Small intestine (tissue), 7 donors: ENCODE data around the gene SORCS2. TPM values are rescaled to one million over a fixed set of nuclear protein-coding genes. Genes with fewer than 3 reads are reported as not detected.

Experiments used
- DNase-seq, 2 donors: peaks; one replicate each; pipeline versions ENCODE4 v3.0.0 to v3.0.0-alpha.2; 2013
- FAIRE-seq: peaks from 2 replicates; lab custom pipeline; 2012; peaks lifted over from hg19 to GRCh38; lab: Jason Lieb, UNC
- H3K27ac ChIP-seq, 3 donors: one replicate each; pipeline ENCODE4 v1.5.1; 2013; ENCODE audit warnings: low read length in 2 of 3, mild to moderate bottlenecking in 2 of 3, control low read depth in 1 of 3, inconsistent platforms in 1 of 3, low read depth in 1 of 3, moderate library complexity in 1 of 3
- H3K27me3 ChIP-seq, 3 donors: one replicate each; pipeline ENCODE4 v1.6.1; 2013; ENCODE audit warnings: low read length in 3 of 3, inconsistent platforms in 1 of 3; ENCODE audit not compliant: control insufficient read depth in 3 of 3, insufficient read depth in 3 of 3
- H3K36me3 ChIP-seq, 3 donors: one replicate each; pipeline ENCODE4 v1.6.1; 2013; ENCODE audit warnings: low read length in 3 of 3, inconsistent platforms in 1 of 3, low read depth in 1 of 3, mild to moderate bottlenecking in 1 of 3, moderate library complexity in 1 of 3; ENCODE audit not compliant: control insufficient read depth in 3 of 3, insufficient read depth in 2 of 3
- H3K4me1 ChIP-seq, 3 donors: one replicate each; pipeline ENCODE4 v1.6.1; 2013; ENCODE audit warnings: low read length in 2 of 3, inconsistent platforms in 1 of 3, low read depth in 1 of 3, mild to moderate bottlenecking in 1 of 3, moderate library complexity in 1 of 3; ENCODE audit not compliant: control insufficient read depth in 3 of 3, insufficient read depth in 2 of 3
- H3K4me3 ChIP-seq, 3 donors: one replicate each; pipeline ENCODE4 v1.5.1; 2013; ENCODE audit warnings: low read length in 3 of 3, control low read depth in 1 of 3, inconsistent platforms in 1 of 3, low read depth in 1 of 3, mild to moderate bottlenecking in 1 of 3, moderate library complexity in 1 of 3
- H3K9me3 ChIP-seq, 2 donors: one replicate each; pipeline ENCODE4 v1.6.1; 2013; ENCODE audit warnings: low read depth in 1 of 2, low read length in 1 of 2; ENCODE audit not compliant: control insufficient read depth in 2 of 2, insufficient read depth in 1 of 2
- WGBS, 3 donors: extraction: QIAGEN DNeasy Blood & Tissue Kit; methylation state at CpG; one replicate each; pipeline ENCODE4 v1.1.7; 2013; 5-methylcytosine and 5-hydroxymethylcytosine counted together
- polyA plus RNA-seq, 4 donors: library from polyadenylated mRNA; stranded (reverse) in 3 of 4; unstranded in 1 of 4; fragments of 200-250 nt in 3 of 4; fragments of 120-200 nt in 1 of 4; gene quantifications; one replicate each; pipeline versions ENCODE4 v1.2.1 to v1.2.3, GENCODE V29; 2013
- donor health status: healthy with polysubstance abuse.
- donor health status: control.
- donor health status: control.
- donor health status: Bipolar disorder and iron deficiency.
- donor health status: healthy.

SORCS2 gene
- polyA plus RNA-seq, 4 donors: 0.63 to 3.3 (median 2.2) TPM; not detected in 1

- peaks cover 0 to 3% of the 10 kb centered on the region in 2 donors for H3K9me3 ChIP-seq
- 55 to 71% (median 56%) methylated on average over 16 of the region's 16 CpGs for WGBS, 3 donors
- FAIRE-seq: no peak
Observed at GRCh38 chr4:7498446-7499200, 306.3 kb downstream of the SORCS2 start.

DNA sequence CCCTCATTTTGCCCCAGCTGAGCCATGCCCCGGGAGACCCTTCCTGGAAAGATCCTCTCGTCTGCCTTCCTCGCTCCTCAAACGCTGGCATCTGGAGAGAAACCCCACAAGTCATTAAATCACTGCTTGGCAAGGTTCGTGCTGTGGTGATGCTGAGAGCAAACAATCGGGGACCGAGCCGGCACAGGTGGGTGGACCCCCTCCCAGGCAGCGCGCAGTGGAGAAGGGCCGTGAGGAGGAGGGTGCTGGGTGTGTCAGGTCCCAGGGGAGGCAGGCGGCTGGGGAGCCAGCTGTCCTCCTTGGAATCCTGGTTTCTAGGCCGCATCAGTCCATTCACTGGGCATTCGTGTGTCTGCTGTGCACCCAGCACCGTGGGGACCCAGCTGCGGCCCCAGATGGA lies 307.3 kb downstream of the SORCS2 start:
- Histone ChIP-seq H3K27me3 (no peaks in the 10 kb centered on the region), H3K4me1 (no peaks in the 10 kb centered on the region), H3K4me3 (no peak overlapping the region), H3K27ac (no peak overlapping the region), H3K9me3 (no peaks in the 10 kb centered on the region), H3K36me3 (no peaks in the 10 kb centered on the region)
- DNase-seq (no peak), FAIRE-seq (no peak)
- 68 to 72% (median 72%) methylated on average over 14 to 16 of the region's 16 CpGs for WGBS, 3 donors

More at GRCh38 chr4:7498446-7499200, 306.3 kb downstream of the SORCS2 start:
- DNase-seq: no peak
- Histone ChIP-seq H3K27ac (no peak overlapping the region), H3K27me3 (no peaks in the 10 kb centered on the region), H3K4me1 (no peaks in the 10 kb centered on the region), H3K4me3 (no peak overlapping the region), H3K36me3 (no peaks in the 10 kb centered on the region)

DNA sequence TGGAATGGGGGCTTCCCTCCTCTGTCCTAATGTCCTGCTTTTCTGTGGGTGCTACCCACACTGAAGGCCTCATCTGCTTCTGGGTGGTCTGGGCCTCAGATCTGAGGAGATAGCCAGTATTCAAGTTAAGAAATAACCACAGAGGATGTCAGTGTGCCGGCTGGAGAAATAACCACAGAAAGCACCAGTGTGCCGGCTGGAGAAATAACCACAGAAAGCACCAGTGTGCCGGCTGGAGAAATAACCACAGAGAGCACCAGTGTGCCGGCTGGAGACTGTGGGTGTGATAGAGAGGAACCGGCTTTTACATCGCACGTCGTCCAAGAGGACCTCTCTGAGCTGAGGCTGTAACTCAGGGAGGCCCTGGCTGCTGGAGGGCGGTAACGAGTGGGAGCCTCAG lies 308.1 kb downstream of the SORCS2 start:
- Histone ChIP-seq H3K27me3 (no peaks in the 10 kb centered on the region), H3K27ac (no peak overlapping the region), H3K4me1 (no peaks in the 10 kb centered on the region), H3K9me3 (no peaks in the 10 kb centered on the region), H3K36me3 (no peaks in the 10 kb centered on the region), H3K4me3 (no peak overlapping the region)
- DNase-seq (no peak), FAIRE-seq (no peak)
- 62 to 75% (median 72%) methylated on average over 10 of the region's 10 CpGs for WGBS, 3 donors

DNA sequence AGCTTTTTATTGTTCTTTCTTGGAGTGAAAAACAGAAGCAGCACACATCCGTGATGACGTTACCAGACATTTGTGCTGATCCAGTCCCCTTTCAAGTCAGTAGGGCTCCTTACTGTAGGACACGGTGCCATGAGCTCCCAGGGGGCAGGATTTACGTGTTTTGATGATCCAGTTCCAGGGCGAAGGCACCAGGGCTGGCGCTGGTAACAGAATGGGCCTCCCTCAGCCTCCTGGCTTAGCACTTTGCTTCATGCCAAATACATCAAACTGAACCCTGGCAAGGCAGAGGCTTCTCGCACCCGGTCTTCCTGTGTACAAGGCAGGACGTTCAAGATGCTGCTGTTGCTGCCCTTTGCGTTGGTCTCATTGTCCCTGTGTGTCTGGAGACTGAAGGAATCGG lies 309.0 kb downstream of the SORCS2 start:
- no peak for FAIRE-seq
- H3K36me3 ChIP-seq: no peaks in the 10 kb centered on the region
- H3K27me3 ChIP-seq: no peaks in the 10 kb centered on the region
- H3K4me3 ChIP-seq: no peak overlapping the region
- H3K9me3 ChIP-seq: no peaks in the 10 kb centered on the region
- no peaks in the 10 kb centered on the region for H3K4me1 ChIP-seq
- WGBS, 3 donors: 75 to 78% (median 77%) methylated on average over 11 of the region's 11 CpGs
- no peak overlapping the region for H3K27ac ChIP-seq
- DNase-seq: no peak

DNA sequence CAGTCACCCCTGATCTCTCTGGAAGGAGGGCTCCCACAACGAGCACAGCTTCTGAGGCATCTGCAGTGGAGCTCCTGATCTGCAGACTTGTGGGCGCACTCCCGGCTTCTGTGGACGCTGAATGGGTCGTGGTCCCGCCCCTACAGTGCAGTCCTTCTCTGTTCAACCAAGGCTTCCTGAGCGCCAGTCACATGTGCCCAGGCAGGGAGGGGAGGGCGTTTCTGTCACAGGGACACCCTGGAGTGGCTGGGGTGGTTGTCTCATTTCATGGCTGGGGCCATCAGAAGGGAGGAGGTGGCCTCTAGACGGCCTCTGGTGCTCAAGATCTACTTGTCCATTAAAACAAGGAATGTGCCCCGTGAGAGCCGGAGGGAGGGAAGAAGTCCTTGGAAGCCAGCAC lies 309.5 kb downstream of the SORCS2 start:
- Histone ChIP-seq H3K36me3 (no peaks in the 10 kb centered on the region), H3K9me3 (no peaks in the 10 kb centered on the region), H3K4me1 (no peaks in the 10 kb centered on the region), H3K27ac (no peak overlapping the region), H3K4me3 (no peak overlapping the region), H3K27me3 (no peaks in the 10 kb centered on the region)
- DNase-seq: no peak
- FAIRE-seq: no peak
- 64 to 72% (median 66%) methylated on average over 11 of the region's 11 CpGs for WGBS, 3 donors

GRCh38 chr4:7503559-7504249 lies 311.4 kb downstream of the SORCS2 start:
- 64 to 76% (median 67%) methylated on average over 15 of the region's 15 CpGs for WGBS, 3 donors
- FAIRE-seq (no peak), DNase-seq (no peak)
- no peak overlapping the region for H3K27ac ChIP-seq
- no peaks in the 10 kb centered on the region for H3K4me1 ChIP-seq
- no peaks in the 10 kb centered on the region for H3K36me3 ChIP-seq
- no peaks in the 10 kb centered on the region for H3K9me3 ChIP-seq
- H3K27me3 ChIP-seq: no peaks in the 10 kb centered on the region
- no peak overlapping the region for H3K4me3 ChIP-seq

GRCh38 chr4:7505116-7505900 lies 313.0 kb downstream of the SORCS2 start:
- no peaks in the 10 kb centered on the region for H3K36me3 ChIP-seq
- DNase-seq (no peak), FAIRE-seq (no peak)
- peaks cover 0 to 2% (median 0%) of the 10 kb centered on the region in 3 donors for H3K27me3 ChIP-seq
- no peaks in the 10 kb centered on the region for H3K9me3 ChIP-seq
- H3K4me3 ChIP-seq: no peak overlapping the region
- no peaks in the 10 kb centered on the region for H3K4me1 ChIP-seq
- H3K27ac ChIP-seq: no peak overlapping the region
- WGBS, 3 donors: 88 to 91% (median 89%) methylated on average over 25 of the region's 25 CpGs

- no peak overlapping the region for H3K4me3 ChIP-seq
- 84 to 87% (median 86%) methylated on average over 9 of the region's 9 CpGs for WGBS, 3 donors
- no peak for FAIRE-seq
Observed at GRCh38 chr4:7506119-7506518, 313.8 kb downstream of the SORCS2 start.

More at GRCh38 chr4:7506119-7506518, 313.8 kb downstream of the SORCS2 start:
- Histone ChIP-seq H3K9me3 (no peaks in the 10 kb centered on the region), H3K4me1 (no peaks in the 10 kb centered on the region), H3K27me3 (peaks cover 0 to 3% (median 0%) of the 10 kb centered on the region in 3 donors), H3K27ac (no peak overlapping the region), H3K36me3 (no peaks in the 10 kb centered on the region)
- no peak for DNase-seq
